ENCODE data around the gene NEU2.

The NEU2 gene

DNA sequence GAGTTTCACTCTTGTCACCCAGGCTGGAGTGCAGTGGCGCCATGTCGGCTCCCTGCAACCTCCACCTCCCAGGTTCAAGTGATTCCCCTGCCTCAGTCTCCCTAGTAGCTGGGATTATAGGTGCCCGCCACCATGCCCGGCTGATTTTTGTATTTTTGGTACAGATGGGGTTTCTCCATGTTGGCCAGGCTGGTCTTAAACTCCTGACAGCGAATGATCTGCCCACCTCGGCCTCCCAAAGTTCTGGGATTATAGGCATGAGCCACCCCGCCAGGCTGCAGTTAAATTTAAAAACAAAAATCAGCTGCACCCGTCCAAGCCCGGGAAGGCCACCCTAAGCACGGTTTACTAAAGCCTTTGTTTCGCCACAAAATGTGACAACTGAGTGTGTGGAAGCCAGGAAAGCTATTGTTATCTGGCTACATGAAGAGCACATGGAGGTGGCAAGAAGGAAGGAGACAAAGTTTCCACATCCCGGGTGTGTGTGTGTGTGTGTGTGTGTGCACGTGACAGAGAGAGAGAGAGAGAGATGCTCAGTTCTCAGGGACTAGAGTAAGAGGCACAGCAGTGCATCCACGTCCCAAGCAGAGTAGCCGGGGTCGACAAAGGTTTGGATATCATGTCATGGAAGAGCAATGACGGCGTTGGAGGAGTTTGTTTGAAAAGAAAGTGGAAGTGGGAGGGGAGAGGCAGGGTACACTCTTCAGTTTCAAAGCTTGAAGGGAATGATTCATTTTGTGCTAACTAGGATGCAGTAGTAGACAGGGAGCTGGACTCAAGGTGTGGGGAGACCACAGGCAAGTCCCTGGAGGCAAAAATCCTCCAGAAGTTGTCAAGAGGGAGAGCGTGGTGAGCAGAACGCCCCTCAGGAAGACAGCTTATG, 47.7 kb downstream of the NEU2 start:
- Histone ChIP-seq H3K4me1 (ENCODE audit: control insufficient read depth, insufficient read depth, low read length) (peaks cover 8% of the 10 kb centered on the region), H3K9me3 (ENCODE audit: control insufficient read depth, low read length) (no peaks in the 10 kb centered on the region), H3K27me3 (ENCODE audit: control insufficient read depth, insufficient read depth, low read length) (no peaks in the 10 kb centered on the region), H3K4me3 (ENCODE audit: low read length) (no peak overlapping the region), H3K36me3 (ENCODE audit: control insufficient read depth, insufficient read depth, low read length) (no peaks in the 10 kb centered on the region), H3K9ac (ENCODE audit: low read length) (no peak overlapping the region)

DNA sequence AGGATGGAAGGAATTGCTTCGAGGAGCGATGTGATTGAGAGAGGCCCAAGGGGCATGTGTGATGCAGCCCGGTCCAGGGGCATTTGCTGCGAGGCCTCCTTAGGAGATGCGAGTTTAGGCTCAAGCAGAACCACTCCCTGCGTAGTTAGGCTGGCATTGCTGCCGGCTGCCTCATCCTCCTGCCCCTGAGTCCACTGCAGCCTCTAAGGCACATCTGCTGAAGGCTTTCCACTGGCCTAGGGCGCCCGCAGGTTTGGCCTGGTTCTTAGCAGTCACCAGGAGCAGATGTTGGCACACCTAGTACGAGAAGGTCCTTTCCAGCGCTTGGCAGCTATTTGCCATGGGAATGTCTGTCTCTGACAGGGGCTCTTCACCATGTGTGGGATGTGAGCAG, 48.4 kb downstream of the NEU2 start:
- Histone ChIP-seq H3K36me3 (ENCODE audit: control insufficient read depth, insufficient read depth, low read length) (no peaks in the 10 kb centered on the region), H3K4me3 (ENCODE audit: low read length) (no peak overlapping the region), H3K9ac (ENCODE audit: low read length) (no peak overlapping the region), H3K4me1 (ENCODE audit: control insufficient read depth, insufficient read depth, low read length) (peaks cover 5% of the 10 kb centered on the region), H3K9me3 (ENCODE audit: control insufficient read depth, low read length) (no peaks in the 10 kb centered on the region), H3K27me3 (ENCODE audit: control insufficient read depth, insufficient read depth, low read length) (no peaks in the 10 kb centered on the region)

DNA sequence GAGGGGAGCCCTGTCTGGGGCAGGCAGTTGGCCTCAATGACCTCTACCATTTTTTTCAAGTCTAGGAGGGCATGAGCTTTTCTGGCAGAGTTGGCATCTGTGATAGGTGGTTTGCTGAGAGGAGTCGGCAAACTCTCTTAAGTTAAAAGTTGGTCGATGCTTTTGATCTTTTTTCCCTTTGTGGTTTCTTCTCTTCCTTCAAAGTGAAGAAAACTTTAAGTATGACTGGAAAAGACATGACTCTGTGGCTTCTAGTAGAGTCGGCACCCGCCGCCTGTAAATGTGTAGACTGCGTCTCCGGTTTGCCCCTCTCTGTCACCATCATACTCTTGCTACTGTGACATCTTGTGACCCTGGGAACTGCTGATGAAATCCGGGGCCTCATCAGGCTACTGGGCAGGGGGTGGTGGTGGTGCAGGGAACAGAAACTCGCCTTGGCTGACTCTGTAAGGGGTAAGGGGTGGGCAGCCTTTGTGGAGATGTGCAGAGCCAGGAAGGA, 48.8 kb downstream of the NEU2 start:
- no peaks in the 10 kb centered on the region for H3K27me3 ChIP-seq (ENCODE audit: control insufficient read depth, insufficient read depth, low read length)
- H3K4me1 ChIP-seq (ENCODE audit: control insufficient read depth, insufficient read depth, low read length): peaks cover under 1% of the 10 kb centered on the region
- no peak overlapping the region for H3K4me3 ChIP-seq (ENCODE audit: low read length)
- no peaks in the 10 kb centered on the region for H3K36me3 ChIP-seq (ENCODE audit: control insufficient read depth, insufficient read depth, low read length)
- no peaks in the 10 kb centered on the region for H3K9me3 ChIP-seq (ENCODE audit: control insufficient read depth, low read length)
- H3K9ac ChIP-seq (ENCODE audit: low read length): no peak overlapping the region

DNA sequence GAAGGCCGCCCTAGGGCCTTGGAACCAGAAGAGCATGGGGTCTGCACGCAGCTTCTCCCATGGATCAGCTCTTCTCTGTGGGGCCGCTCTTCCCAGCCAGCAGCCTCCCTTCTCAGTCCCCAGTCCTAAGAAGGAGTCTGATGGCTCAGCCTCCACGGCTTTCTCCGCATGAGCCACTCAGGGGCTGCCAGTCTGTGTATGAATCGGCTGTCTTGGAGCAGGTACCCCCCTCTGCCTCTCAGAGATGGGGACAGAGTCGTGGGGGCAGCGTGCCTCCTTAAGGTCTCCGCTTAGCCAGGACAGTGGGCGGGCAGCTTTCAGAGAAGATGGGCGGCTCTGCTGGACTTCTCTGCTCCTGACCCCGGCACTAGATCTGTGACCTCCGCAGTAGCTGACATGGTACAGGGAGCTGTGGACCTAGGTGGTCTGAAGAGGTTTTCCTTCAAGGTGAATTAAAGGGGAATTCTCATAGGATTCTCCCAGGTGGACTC, 49.3 kb downstream of the NEU2 start:
- Histone ChIP-seq H3K27me3 (ENCODE audit: control insufficient read depth, insufficient read depth, low read length) (no peaks in the 10 kb centered on the region), H3K9me3 (ENCODE audit: control insufficient read depth, low read length) (no peaks in the 10 kb centered on the region), H3K4me3 (ENCODE audit: low read length) (no peak overlapping the region), H3K9ac (ENCODE audit: low read length) (no peak overlapping the region), H3K36me3 (ENCODE audit: control insufficient read depth, insufficient read depth, low read length) (no peaks in the 10 kb centered on the region), H3K4me1 (ENCODE audit: control insufficient read depth, insufficient read depth, low read length) (no peaks in the 10 kb centered on the region)

DNA sequence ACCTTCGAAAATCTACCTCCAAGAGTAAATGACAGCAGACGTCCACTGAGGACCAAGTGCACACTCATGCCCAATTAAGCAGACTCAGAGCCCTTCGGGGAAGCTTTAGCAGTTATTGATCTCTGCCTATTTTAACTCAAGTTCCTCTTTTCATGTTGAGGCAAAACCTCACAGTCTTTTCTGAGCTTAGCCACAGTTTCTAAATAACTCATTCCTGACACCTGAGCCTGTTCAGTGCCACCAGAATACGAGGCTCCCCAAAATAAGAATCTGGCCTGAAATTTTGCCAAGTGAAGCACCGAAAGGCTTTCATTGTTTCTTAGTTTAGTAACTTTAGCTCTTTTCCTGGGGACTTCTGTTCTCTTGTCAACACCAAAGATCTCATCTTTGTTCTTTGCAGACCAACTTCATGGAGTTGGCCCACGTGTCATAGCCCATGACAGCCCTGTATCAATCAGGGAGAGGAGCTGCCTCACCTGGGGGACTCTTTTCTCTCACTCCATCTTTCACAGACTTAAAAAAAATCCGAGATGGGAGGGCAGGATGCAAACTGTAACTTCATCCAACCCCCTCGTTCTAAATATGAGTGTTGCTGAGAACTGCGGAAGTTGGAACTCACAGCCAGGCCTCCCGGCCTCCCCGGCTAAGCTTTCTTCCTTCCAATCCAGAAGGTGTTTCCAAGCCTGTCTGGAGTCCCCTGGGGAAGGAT, 49.9 kb downstream of the NEU2 start:
- no peaks in the 10 kb centered on the region for H3K27me3 ChIP-seq (ENCODE audit: control insufficient read depth, insufficient read depth, low read length)
- no peak overlapping the region for H3K4me3 ChIP-seq (ENCODE audit: low read length)
- no peaks in the 10 kb centered on the region for H3K9me3 ChIP-seq (ENCODE audit: control insufficient read depth, low read length)
- H3K4me1 ChIP-seq (ENCODE audit: control insufficient read depth, insufficient read depth, low read length): no peaks in the 10 kb centered on the region
- H3K36me3 ChIP-seq (ENCODE audit: control insufficient read depth, insufficient read depth, low read length): no peaks in the 10 kb centered on the region
- H3K9ac ChIP-seq (ENCODE audit: low read length): no peak overlapping the region

DNA sequence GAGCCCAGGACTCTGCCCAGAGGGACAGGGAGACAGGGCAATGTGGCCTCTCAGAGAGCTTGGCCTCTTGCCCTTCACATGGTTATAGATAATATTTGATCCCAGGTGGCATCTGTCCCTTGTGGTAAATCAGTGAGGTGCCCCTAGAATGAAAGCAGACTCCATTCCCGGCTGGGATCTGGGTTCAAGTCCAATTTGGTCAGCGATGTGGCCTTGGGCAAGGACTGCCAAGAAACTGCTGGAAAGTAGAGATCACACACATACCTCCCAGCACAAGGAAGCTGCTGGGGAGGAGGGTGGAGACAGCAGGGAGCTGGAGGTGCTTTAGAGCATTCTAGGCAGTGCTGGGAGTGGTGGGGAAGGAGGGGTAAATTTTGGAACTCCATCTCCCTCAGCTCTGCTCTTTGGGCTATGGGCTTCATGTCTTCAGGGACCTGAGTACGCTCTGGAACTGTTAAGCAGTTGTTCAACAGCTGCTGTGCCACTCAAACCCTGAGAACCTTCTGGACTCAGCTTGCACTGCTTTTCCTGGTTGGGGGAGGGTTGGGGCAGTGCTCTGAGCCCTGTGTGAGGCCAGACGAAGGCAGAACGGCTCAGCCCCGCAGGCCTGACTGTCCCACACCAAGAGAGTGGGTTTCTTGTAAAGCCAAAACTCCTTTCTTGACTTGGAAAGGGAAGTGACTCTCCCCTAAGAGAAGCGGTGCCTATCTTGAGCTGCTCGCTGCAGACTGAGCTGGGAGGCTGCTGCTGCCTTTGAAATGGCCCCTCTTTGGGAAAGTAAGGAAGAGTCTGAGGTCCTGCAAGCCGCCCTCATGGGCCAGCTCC, 50.7 kb downstream of the NEU2 start:
- Histone ChIP-seq H3K36me3 (ENCODE audit: control insufficient read depth, insufficient read depth, low read length) (no peaks in the 10 kb centered on the region), H3K4me1 (ENCODE audit: control insufficient read depth, insufficient read depth, low read length) (no peaks in the 10 kb centered on the region), H3K27me3 (ENCODE audit: control insufficient read depth, insufficient read depth, low read length) (no peaks in the 10 kb centered on the region), H3K4me3 (ENCODE audit: low read length) (no peak overlapping the region), H3K9me3 (ENCODE audit: control insufficient read depth, low read length) (no peaks in the 10 kb centered on the region), H3K9ac (ENCODE audit: low read length) (no peak overlapping the region)

DNA sequence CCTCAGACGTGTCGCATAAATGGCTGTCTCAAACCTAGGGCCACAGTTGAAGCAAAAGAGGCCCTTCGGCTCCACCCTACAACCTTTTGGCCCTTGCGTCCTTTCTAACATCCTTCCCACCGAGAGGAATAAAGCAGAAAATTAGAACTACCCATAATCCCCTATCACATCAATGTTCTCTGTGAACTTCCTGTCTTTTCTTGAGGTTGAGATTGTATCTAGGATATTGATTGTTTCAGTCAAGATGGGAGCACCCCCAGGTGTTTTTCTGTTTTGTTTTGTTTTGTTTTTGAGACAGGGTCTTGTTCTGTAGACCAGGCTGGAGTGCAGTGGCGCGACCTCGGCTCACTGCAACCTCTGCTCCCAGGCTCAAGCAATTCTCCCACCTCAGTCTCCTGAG, 51.3 kb downstream of the NEU2 start:
- Histone ChIP-seq H3K4me3 (ENCODE audit: low read length) (no peak overlapping the region), H3K9ac (ENCODE audit: low read length) (no peak overlapping the region), H3K9me3 (ENCODE audit: control insufficient read depth, low read length) (no peaks in the 10 kb centered on the region), H3K27me3 (ENCODE audit: control insufficient read depth, insufficient read depth, low read length) (no peaks in the 10 kb centered on the region), H3K36me3 (ENCODE audit: control insufficient read depth, insufficient read depth, low read length) (no peaks in the 10 kb centered on the region), H3K4me1 (ENCODE audit: control insufficient read depth, insufficient read depth, low read length) (no peaks in the 10 kb centered on the region)

DNA sequence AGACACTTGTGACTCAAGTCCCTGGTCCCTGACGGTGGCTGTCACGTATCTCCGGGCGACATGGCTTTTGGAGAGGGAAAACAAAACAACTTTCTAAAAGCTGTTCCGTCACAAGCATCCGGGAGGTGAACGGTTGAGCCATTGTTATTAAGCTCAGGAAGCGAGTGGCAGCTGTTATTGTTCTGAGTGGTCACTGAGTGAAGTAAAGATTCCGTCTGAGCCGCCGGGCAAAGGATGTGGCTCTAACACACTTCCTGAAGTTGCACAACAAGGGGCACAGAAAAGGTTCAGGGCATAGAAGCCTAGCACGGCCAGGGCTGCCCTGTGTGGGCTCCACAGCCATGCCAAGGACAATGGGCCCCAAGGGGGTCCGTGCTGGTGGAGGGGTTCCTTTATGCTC, 52.0 kb downstream of the NEU2 start:
- Histone ChIP-seq H3K4me3 (ENCODE audit: low read length) (no peak overlapping the region), H3K9ac (ENCODE audit: low read length) (no peak overlapping the region), H3K27me3 (ENCODE audit: control insufficient read depth, insufficient read depth, low read length) (no peaks in the 10 kb centered on the region), H3K9me3 (ENCODE audit: control insufficient read depth, low read length) (no peaks in the 10 kb centered on the region), H3K4me1 (ENCODE audit: control insufficient read depth, insufficient read depth, low read length) (no peaks in the 10 kb centered on the region), H3K36me3 (ENCODE audit: control insufficient read depth, insufficient read depth, low read length) (no peaks in the 10 kb centered on the region)

All from mucosa of stomach (tissue), 1 donor.